Left ventricle myocardium superior (tissue), 1 donor: Measurements from ENCODE around the gene PTGES2. TPM values are rescaled to one million over a fixed set of nuclear protein-coding genes. Genes with fewer than 3 reads are reported as not detected.

ENCODE experiments used
- ATAC-seq: fragments of 200-7000 bp; cut with Tn5 transposase; one replicate; pipeline ENCODE4 v1.9.1; 2020; ENCODE audit warnings: mild to moderate bottlenecking, moderate library complexity
- DNase-seq: peaks from one replicate; pipeline ENCODE4 v3.0.0-alpha.2; 2020
- intact Hi-C: fragments of 100-400 bp; cut with micrococcal nuclease; formaldehyde crosslinking; loops from one replicate; pipeline ENCODE4 v1.11.0; 2022
- total RNA-seq: library from RNA; stranded (reverse); fragmentation: NEBNext Ultra II Directional; extraction: Animal tissue kit (Norgen Biotek cat#: 25700); gene quantifications from one replicate; pipeline ENCODE4 v1.2.1, GENCODE V29; 2021
- donor health status: DM: no; HTN: yes; CAD: no; lungs with severe emphysema.

Gene PTGES2
- total RNA-seq, 1 donor from 2014 or later = 157 TPM

DNA sequence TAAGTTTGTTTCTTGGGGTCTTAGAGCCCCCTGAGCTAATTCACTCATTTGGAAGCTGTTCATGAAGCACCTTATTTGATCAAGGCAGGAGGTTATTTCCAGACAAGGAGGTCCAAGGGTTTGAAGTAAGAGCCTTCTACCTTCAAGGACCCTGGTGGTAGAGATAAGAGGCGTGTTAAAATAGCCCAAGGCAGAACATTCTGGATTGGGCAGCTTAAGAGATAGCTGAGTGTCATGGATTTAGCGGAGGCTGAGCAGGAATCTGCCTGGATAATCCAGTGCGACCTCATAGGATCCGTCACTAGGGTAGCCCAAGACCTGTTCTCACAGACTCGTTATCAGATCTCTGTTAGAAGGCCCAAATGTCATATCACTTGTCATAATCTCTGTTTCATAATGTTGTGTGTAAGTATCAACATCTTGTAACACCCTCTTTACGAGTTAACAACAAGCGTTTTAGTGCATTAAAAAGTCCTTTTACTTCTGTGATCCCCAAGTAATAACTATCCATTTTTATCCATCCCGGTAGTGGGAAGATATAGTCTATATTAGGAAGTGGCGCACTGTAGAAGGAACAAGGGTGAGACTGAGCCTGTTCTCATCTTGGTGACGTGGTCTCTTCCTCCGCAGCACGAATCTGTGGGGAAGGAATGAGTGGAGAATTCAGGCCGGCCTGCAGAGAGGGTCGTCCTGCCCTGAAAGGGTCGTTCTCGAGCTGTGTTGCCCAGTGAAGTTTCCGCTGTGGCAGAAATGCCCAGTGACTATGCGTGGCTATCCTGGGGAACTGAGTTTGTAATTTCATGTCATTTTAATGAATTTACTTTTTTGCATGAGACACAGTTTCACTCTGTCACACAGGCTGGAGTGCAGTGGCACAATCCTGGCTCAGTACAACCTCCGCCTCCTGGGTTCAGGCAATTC is 30.7 kb downstream of the PTGES2 start:
- ATAC-seq (no peak), DNase-seq (no peak)
- intact Hi-C loops = no loop called here

DNA sequence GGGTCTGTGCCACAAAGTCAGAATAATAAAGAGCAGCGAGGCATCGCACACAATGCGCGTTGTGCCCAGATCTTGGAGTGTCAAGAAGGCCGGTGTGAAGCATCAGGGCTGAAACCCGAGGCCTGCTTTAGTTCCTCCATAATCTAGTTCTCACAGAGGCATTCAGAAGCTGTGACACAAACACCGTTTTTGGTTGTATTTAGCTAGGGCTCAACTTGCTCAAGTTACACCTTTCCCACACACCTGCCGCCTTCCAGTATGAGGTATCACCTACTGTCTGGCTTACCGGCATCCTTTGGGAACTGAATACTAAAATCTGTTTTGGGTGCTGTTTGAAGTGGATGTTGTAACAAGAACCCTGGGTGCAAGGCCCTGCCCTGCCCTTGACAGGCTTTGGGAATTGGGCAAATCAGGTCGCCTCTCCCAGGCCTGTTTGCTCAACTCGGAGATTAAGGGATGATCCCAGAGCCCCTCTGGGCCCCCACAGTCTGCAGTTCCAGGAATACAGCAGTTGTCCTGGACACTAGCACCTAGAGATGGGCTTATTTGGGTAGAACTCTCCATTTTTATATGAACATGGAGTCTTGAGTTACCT is 32.5 kb downstream of the PTGES2 start:
- ATAC-seq = no peak
- DNase-seq = no peak
- intact Hi-C loops = no loop called here

DNA sequence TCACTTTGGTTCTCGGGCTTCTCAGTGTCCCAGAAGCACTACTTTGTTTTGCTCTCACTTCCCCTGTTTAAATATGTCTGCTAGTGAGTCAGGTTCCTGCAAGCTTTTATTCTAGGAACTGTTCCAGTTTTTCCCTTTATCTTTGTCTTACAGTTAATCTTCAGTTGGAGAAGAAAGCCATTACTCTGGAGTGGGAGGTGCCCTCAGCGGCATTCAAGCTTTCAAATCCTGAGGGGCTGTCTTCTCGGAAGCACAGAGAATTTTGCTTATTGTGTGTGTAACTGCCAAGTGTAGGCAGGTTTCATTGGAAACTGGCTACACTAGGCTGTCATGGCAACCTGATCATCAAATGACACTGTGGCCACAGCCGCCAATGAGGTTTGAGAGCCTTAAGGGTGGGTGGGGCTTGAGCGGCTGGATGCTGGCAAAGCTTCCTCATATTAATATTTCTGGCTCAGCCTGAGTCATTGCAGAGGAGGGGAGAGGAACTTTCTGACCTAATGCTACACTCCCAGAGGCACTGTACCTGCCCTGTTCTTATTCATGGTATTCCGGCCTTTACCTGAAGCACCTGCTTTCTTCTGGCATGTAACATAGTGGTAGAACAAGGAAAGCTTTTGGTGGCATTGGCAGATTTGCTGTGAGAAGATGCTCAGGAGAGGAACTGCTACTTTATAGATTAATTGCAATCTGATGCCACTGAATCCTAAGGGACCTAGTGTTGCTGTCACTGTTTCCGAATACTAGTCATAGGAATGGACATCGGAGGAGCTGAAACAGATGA is 33.2 kb downstream of the PTGES2 start:
- peak; percentile 90 for DNase-seq
- peak; percentile 78 for ATAC-seq
- intact Hi-C loops = no loop called here

DNA sequence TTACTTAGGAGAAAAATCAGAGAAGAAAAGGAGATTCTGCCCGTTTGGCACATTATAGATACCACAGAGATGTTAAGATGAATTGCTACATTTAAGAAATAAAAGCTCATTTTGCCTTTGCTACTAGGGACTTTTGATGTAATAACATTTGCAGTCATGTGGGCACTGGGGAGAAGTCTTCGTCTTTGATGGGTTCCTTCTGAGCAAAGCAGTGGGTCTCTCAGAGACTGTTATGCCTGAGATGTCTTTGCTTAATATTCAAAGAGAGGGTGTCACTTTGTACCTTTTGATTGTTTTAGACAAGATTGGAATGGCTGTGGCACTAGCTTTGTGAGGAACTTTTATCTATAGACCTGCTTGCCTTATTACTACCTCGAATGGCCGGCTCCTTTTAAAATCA is 34.5 kb downstream of the PTGES2 start:
- ATAC-seq = no peak
- no peak for DNase-seq
- intact Hi-C loops = no loop called here

DNA sequence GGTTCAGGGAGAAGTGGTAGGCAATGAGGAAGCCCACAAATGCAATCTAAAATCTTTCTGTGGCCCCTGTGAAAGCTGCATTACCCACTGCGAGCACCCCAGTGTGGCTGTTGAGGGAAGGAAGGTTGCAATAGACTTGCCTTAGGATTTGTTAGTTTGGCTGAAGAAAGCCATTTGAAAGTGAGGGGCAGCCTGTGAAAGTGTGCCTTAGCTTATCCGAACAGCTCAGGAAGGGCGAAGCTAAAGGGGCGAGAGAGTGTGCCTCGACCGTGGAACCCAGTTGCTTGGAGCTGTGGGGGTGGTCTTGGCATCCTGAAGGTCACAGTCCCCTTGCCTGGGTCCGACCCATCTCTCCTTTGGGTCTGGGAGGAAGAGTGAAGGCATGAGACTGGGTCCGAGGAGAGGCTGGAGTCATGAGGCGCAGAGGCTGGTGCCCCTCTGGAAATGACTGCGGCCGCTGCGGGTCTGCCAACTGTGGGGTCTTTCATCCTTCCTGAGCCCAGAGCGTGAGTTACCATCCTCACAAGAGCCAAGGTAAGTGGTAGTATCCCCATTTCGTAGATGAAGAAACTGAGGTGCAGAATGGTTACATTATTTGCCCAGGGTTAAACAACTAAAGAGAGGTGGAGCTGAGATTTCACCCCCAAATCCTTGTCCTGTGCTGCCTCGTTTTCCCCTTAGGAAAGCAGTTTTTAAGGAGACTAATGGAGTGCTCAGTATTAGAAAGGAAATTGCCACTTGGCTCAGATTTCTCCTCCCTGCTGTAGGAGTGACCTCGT is 35.1 kb downstream of the PTGES2 start:
- DNase-seq (no peak), ATAC-seq (no peak)
- intact Hi-C loops = no loop called here

DNA sequence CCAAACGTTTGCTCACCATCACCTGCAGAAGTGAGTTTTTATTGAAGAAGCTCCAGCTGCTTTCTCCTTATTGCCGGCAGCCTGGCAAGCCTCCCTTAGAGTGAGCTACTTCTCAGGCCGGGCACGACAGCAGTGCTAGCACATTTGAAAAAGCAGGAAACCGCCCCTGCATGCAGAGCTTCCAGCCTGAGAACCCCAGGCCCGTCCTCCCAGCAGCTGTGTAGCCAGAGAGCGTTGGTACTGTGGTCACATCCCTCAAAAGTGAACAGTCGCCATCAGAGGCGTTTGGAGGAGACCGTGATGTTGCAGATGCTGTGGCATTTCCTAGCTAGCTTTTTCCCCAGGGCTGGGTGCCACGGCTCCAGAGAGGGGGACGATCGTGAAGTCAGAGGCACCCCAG is 36.0 kb downstream of the PTGES2 start:
- ATAC-seq (no peak), DNase-seq (no peak)
- intact Hi-C loops = no loop called here

DNA sequence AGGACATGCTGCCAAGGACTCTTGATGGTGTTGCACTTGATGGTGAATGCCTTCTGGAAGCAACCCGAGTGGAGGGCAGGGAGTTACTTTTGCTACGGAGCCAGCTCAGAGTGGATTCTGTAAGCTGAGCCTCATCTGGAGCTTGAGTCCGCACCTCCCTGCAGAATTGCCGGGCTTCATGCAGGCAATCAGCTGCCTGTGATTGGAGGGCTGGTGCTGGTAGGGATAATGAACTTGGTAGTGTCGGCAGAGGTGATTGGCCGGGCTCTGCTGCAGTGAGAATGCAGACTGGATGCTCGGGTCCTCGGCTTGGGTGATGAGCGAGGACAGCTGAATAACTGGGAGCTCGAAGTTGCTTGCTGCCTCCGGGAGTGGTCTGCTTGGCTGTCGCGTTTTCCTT is 36.4 kb downstream of the PTGES2 start:
- ATAC-seq = peak; percentile 21
- peak; percentile 75 for DNase-seq
- intact Hi-C loops = no loop called here

DNA sequence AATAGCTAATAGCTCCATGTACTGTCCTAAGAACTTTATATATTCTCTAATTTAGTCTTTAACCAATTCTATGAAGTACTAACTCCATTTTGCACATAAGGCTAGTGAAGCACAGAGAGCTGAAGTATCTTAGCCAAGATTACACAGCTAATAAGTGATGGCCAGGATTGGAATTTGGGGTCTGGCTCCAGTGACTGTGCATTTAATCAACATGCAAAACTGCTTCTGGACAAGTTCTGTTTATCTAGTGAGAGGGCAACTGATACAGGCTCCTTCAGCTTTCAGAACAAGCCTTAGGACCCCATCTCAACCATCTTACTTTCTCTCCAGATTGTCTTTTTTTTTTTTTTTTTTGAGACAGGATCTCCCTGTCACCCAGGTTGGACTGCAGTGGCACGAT is 38.2 kb downstream of the PTGES2 start:
- ATAC-seq (no peak), DNase-seq (no peak)
- intact Hi-C loops = no loop called here

DNA sequence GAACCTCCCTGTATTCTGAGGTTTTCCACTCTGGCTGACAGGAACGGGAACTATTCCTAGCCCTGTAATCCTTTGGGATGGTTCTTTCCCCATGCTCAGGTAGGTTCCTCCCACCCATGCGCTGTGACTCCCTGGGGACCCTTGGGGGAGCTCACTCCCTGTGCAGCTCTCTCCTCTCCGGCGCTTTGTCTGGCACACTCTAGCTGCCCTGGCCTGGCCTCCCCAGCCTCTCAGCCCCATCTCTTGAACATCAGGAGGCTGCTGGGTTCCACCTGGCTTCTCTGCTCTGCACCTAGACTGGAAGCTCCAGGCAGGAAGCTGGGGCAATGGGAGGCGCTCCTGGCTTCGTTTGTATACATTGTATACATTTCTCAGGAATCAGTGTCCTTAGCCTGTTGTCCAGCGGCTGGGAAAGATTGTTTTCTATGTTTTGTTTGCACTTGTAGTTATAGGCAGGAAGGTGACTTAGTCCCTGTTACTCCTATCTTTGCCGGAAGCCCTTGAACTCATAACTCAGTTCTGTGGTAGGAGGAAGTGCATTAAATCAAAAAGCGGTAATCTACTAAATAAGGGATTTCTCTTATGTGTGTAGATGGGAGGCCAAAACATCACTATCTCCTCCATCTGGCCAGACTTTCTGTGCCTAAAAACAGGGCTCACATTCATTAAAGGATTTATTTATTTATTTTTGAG is 39.1 kb downstream of the PTGES2 start:
- no peak for DNase-seq
- intact Hi-C loops = no loop called here
- no peak for ATAC-seq

DNA sequence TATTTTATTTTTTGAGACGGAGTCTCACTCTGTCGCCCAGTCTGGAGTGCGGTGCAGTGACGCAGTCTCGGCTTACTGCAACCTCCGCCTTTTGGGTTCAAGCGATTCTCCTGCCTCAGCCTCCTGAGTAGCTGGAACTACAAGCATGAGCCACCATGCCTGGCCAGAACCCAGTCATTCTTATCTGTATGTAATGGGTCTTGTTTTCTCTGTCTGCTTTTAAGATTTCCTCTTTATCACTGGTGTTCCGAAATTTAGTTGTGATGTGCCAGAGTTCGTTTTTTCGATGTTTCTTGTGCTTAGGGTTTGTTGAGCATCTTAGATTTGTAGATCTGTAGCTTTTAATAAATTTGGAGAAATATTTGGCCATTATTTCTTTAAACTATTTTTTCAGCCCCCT is 40.3 kb downstream of the PTGES2 start:
- ATAC-seq (no peak), DNase-seq (no peak)
- intact Hi-C loops = no loop called here

DNA sequence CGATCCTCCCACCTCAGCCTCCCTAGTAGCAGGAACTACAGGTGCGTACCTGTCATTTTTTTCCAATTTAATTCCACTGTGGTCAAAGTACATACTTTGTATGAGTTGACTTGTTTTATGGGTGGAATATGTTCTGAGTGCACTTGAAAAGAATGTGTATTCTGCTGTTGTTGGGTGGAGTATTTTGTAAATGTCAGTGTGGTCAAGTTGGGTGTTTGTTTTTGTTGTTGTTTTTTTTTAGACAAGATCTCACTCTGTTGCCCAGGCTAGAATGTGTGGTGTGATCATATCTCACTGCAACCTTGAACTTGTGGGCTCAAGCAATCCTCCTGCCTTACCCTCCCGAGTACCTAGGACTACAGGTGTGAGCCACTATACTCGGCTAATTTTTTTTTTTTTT is 41.6 kb downstream of the PTGES2 start:
- DNase-seq (no peak), ATAC-seq (no peak)
- intact Hi-C loops = no loop called here

DNA sequence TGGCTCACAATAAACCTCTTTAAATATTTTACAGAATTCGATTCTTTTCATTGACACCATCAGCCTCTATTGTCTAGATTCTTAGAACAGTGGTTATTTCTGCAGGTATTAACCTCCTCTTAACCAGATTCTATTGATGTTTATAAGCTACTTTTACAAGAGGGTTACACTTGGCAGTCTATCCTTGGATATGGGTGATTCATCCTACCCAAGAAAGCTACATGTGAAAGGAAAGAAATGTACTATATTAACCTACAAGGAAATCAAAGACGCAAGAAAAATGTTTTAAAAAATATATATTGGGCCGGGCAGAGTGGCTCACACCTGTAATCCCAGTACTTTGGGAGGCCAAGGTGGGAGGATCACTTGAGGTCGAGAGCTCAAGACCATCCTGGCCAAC is 42.8 kb downstream of the PTGES2 start:
- no peak for ATAC-seq
- intact Hi-C loops = no loop called here
- DNase-seq = no peak

DNA sequence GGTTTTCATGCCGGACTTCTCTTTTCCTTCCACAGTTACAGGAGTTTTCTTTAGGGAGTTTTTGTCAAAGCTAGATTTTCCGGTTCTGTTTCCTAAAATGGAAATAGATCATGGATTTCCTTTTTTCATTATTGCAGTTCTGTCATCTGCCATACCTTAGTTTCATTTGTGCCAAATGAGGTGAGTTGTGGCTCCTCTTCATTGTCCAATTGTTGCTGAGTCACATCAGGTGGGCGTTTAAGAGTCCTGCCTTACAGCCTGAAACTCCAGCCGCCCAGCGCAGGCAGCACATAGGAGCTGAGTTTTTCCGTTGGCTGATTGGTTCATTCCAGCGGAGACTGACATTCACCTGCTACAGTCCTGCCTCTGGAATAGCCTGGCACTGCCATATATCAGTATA is 45.4 kb downstream of the PTGES2 start:
- intact Hi-C loops = no loop called here
- no peak for DNase-seq
- no peak for ATAC-seq

DNA sequence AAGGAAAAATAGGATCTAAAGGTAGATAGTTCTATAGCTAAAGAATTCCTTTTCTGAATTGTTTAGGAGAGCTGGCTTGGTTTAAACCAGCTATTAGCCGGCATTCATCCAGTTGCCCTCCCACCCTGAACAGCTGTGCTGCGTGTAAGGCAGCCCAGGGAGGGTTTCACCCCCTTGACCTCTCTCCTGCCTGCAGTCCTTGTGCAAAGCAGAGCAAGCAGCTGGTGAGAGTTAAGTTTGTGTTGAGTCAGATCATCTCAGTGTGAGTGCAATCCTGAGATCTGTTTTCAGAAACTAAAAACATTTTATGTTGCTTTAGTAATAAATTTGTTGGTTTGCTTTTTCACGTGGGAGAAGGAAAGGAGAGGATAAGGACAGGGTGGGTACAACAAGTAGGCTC is 46.5 kb downstream of the PTGES2 start:
- intact Hi-C loops = no loop called here
- no peak for DNase-seq
- ATAC-seq = peak; percentile 79

DNA sequence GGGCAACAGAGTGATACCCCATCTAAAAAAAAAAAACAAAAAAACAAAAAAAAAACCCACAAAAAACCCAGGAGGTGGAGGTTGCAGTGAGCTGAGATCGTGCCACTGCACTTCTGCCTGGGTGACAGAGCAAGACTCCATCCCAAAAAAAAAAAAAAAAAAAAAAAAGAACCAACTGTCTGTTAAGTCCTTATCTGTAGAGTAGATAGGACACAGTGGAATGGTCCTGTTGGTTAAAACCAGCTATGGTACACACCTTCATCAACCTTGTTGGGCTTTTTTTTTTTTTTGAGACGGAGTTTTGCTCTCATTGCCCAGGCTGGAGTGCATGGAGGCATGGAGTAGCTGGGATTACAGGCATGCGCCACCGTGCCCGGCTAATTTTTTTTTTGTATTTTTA is 47.3 kb downstream of the PTGES2 start:
- ATAC-seq = no peak
- intact Hi-C loops = no loop called here
- DNase-seq = no peak

DNA sequence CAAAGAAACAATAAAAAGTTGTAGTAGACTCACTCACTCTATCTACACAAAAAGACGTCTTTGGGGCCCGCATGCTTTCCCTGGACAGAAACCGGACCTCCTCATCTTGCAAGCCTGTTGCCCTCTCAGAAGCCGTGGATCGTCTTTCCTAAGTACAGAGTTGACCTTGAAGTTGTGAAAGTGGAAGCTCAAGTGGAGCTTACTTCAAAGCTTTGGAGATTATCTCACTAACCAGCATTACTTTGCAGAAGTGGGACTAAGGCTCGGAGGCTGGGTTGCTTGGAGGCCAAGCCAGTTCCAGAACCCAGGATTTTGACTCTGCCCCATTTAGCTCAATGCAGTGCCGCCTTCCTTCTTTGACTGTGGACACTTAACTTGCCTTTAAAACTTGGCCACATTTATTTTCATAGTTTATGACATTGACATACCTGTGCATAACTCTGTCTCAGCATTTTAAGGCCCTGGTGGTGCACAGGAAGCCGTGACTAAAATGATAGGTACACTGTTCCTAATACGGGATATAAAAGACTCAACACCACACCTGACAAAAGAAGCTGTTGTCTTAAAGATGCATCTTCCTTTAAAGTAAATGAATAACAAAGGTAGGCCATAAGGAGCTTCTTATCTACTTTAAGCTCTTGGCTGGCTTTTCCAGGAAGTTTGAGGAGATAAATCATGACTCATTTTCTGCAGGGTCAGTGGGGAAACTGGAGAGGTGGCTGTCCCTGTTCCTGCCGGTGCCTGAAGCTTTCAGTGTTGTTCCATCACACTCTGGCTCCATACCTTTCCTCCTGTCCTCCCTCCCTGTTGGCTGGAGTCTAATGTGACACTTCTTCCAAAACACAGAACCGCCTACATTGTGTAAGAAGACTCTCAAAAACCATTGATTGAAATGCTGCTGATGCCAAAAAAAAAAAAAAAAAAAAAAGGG is 48.8 kb downstream of the PTGES2 start:
- intact Hi-C loops = no loop called here
- DNase-seq (no peak), ATAC-seq (peak; percentile 21)

DNA sequence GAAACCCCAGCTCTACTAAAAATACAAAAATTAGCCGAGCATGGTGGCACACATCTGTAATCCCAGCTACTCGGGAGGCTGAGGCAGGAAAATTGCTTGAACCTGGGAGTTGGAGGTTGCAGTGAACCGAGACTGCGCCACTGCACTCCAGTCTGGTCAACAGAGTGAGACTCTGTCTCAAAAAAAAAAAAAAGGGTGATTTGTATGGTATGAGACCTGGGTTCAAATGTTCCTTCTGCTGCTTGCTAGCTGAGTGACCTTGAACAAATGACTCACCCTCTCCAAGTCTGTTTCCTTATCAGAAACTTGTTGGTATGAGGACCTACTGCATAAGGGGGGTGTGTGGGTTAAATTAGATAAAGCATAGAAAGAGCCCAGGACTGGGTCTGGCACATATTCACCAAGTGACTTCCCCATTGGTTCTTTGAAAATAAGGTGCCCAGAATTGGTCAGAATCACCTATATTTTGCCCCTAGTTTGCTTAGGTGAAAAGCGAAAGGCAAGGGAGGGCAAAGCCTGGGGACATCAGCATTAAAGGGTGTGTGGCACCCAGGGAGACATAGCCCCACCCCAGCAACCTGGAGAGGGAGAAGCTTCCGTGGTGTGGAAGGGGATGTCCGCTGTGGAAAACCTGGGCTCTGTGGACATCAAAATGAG is 49.6 kb downstream of the PTGES2 start:
- DNase-seq (no peak), ATAC-seq (no peak)
- intact Hi-C loops = no loop called here
